ENCODE results near the gene ZMYND15. TPM values are rescaled to one million over a fixed set of nuclear protein-coding genes. Genes with fewer than 3 reads are reported as not detected.

The ZMYND15 gene
- total and polyA plus RNA-seq, 2 of the 13 experiments (the other 11 are each of a cell fraction or from before 2014, with no cell fraction given) = 0.24 to 2.7 TPM

- peaks cover 2 to 24% of the 10 kb centered on the region in 2 experiments; a peak in 3 of 5 replicates for H3K27me3 ChIP-seq (ENCODE audit: control insufficient read depth in 1 of 2, insufficient read depth in 2 of 2, low read length in 2 of 2)
- 33% methylated on average over 7 of the region's 10 CpGs for WGBS (ENCODE audit: low lambda C conversion rate)
- no peak overlapping the region for H2AFZ ChIP-seq (ENCODE audit: low read length)
- no peaks in the 10 kb centered on the region for H3K9me3 ChIP-seq (ENCODE audit: low read length)
- H3K79me2 ChIP-seq (ENCODE audit: insufficient read depth, low read length) = no peaks in the 10 kb centered on the region
- no peak overlapping the region for H3K27ac ChIP-seq (ENCODE audit: extremely low read length, insufficient read depth, low read length)
- DNase-seq (ENCODE audit: low spot score) (no peak), FAIRE-seq (no peak), ATAC-seq (no peak)
- peak overlapping the region; percentile 31; the same call in 1 of the 2 replicates for H3K4me2 ChIP-seq (ENCODE audit: low read depth, low read length)
- H3K9ac ChIP-seq (ENCODE audit: insufficient read depth, low read depth, low read length) = no peak overlapping the region
- intact Hi-C loops (cut with micrococcal nuclease; ENCODE audit: unreplicated experiment) (no loop called here), in situ Hi-C loops (cut with HindIII; ENCODE audit: extremely low pct_ligation_motif_present, low pct_unique_long_range_greater_than_20kb) (no loop called here)
- no peaks in the 10 kb centered on the region; a peak in 1 of 5 replicates for H3K36me3 ChIP-seq (replicated peaks in 1 of 2; ENCODE audit: control insufficient read depth in 1 of 2, insufficient read depth in 2 of 2, low read length in 2 of 2)
- no peaks in the 10 kb centered on the region for H4K20me1 ChIP-seq (ENCODE audit: insufficient read depth, low read length)
- ChIA-PET CTCF (ENCODE audit: low intra/inter-chr PET ratio, low total read pairs) (no interaction called here), POLR2A (interaction anchor here (1.1 to 3.8 kb wide), 2 partner anchors 36 to 45 kb away, joined by 3 to 14 read pairs; partner anchors contain the start of gene GLTPD2)
- BruUV-seq (replicated peaks) = no TSS peak
- peaks cover 67% of the 10 kb centered on the region for H3K4me1 ChIP-seq (ENCODE audit: insufficient read depth, low read length)
- H3K4me3 ChIP-seq (replicated peaks in 1 of 3; ENCODE audit: insufficient read depth in 1 of 3, low read depth in 2 of 3, low read length in 3 of 3) = no peak overlapping the region
- no peak for TF ChIP-seq IRX3 (CRISPR knock-in tag; IDR thresholded peaks at IDR 0.05; ENCODE audit: borderline replicate concordance, low read depth)
- TF ChIP-seq SMYD3 (CRISPR knock-in tag; IDR thresholded peaks at IDR 0.05) = no peak
- TF ChIP-seq ZBTB40 (IDR thresholded peaks at IDR 0.05) = no peak
- TF ChIP-seq ZBTB40 (CRISPR knock-in tag; IDR thresholded peaks at IDR 0.05) = no peak
- no peak for TF ChIP-seq ZNF234 (CRISPR knock-in tag; conservative IDR thresholded peaks at IDR 0.05)
- TF ChIP-seq JUN (CRISPR knock-in tag; IDR thresholded peaks at IDR 0.05) = no peak
- TF ChIP-seq GZF1 (CRISPR knock-in tag; IDR thresholded peaks at IDR 0.05) = no peak
- no peak for TF ChIP-seq ZNF572 (CRISPR knock-in tag; IDR thresholded peaks at IDR 0.05)
- TF ChIP-seq ZNF207 (IDR thresholded peaks at IDR 0.05; ENCODE audit: borderline replicate concordance) = no peak
- TF ChIP-seq DRAP1 (CRISPR knock-in tag; IDR thresholded peaks at IDR 0.05) = no peak
These were observed 3.0 kb downstream of the ZMYND15 start for GRCh38 chr17:4742629-4743028.
